H1 (cell line): ENCODE data around the gene NYAP2. TPM values are rescaled to one million over a fixed set of nuclear protein-coding genes. Genes with fewer than 3 reads are reported as not detected.

Experiments
- CTCF ChIA-PET: fragments of 300-600 bp; sonication (Branson Sonifier 250); formaldehyde crosslinking; loops from one replicate; lab custom pipeline; 2021; ENCODE audit not compliant: partially characterized antibody; lab: Charles Lee
- POLR2A ChIA-PET: fragments of 300-600 bp; sonication (Branson Sonifier 250); formaldehyde crosslinking; loops from one replicate; lab custom pipeline; 2021; ENCODE audit warnings: inconsistent platforms; ENCODE audit not compliant: partially characterized antibody; lab: Charles Lee
- DNase-seq, 2 experiments: peaks; one replicate each; pipeline versions ENCODE4 v3.0.0 to v3.0.0-alpha.2; 2010 to 2022; ENCODE audit warnings: low spot score in 2 of 2, low read depth in 1 of 2, mixed read lengths in 1 of 2
- FAIRE-seq: peaks from 2 replicates; lab custom pipeline; 2011; peaks lifted over from hg19 to GRCh38; lab: Jason Lieb, UNC
- H2AFZ ChIP-seq: 2 replicates; pipeline ENCODE4 v1.8.1; 2012; ENCODE audit warnings: low read length, inconsistent platforms
- H2AK5ac ChIP-seq: 2 replicates; pipeline ENCODE4 v1.6.1; 2013; ENCODE audit warnings: low read depth, low read length
- H2BK120ac ChIP-seq: replicated peaks from 2 replicates; pipeline ENCODE3; 2013; ENCODE audit warnings: low read depth, low read length, inconsistent platforms
- H2BK12ac ChIP-seq: 2 replicates; pipeline ENCODE4 v1.6.1; 2013; ENCODE audit warnings: low read depth, low read length
- H2BK15ac ChIP-seq: 2 replicates; pipeline ENCODE4 v1.6.1; 2013; ENCODE audit warnings: low read length
- H2BK20ac ChIP-seq: 2 replicates; pipeline ENCODE4 v1.6.1; 2013; ENCODE audit warnings: low read length
- H2BK5ac ChIP-seq: 2 replicates; pipeline ENCODE4 v1.6.1; 2013; ENCODE audit warnings: low read depth, low read length
- H3K14ac ChIP-seq: 2 replicates; pipeline ENCODE4 v1.6.1; 2013; ENCODE audit warnings: inconsistent platforms; ENCODE audit not compliant: insufficient read length
- H3K18ac ChIP-seq: 2 replicates; pipeline ENCODE4 v1.6.1; 2013; ENCODE audit warnings: low read length; ENCODE audit errors: extremely low read depth
- H3K23ac ChIP-seq: 2 replicates; pipeline ENCODE4 v1.6.1; 2013; ENCODE audit warnings: inconsistent platforms; ENCODE audit not compliant: insufficient read length
- H3K23me2 ChIP-seq: 2 replicates; pipeline ENCODE4 v1.6.1; 2013; ENCODE audit warnings: low read depth, low read length
- H3K27ac ChIP-seq: 2 replicates; pipeline ENCODE4 v1.6.1; 2011; ENCODE audit warnings: low read depth, low read length, inconsistent platforms
- H3K27me3 ChIP-seq, 4 experiments: replicated peaks in 1 of 4; 1 replicate in 1 of 4; 2 replicates in 3 of 4; pipeline versions ENCODE4 v1.6.1 to v1.8.1; 2011 to 2013; ENCODE audit warnings: low read length in 3 of 4, mild to moderate bottlenecking in 3 of 4, inconsistent platforms in 2 of 4, mixed read lengths in 2 of 4, moderate library complexity in 1 of 4; ENCODE audit not compliant: control insufficient read depth in 3 of 4, insufficient read depth in 3 of 4; ENCODE audit errors: extremely low read depth in 1 of 4
- H3K36me3 ChIP-seq, 4 experiments: 2 replicates each; pipeline versions ENCODE4 v1.6.1 to v1.8.1; 2011 to 2013; ENCODE audit warnings: mild to moderate bottlenecking in 4 of 4, low read length in 3 of 4, moderate library complexity in 2 of 4, control low read depth in 1 of 4, inconsistent platforms in 1 of 4; ENCODE audit not compliant: insufficient read depth in 4 of 4, control insufficient read depth in 2 of 4
- H3K4ac ChIP-seq: replicated peaks from 2 replicates; pipeline ENCODE3; 2013; ENCODE audit warnings: low read length, low read depth, mixed read lengths, inconsistent platforms; ENCODE audit not compliant: insufficient read length
- H3K4me1 ChIP-seq, 4 experiments: replicated peaks in 1 of 4; 1 replicate in 1 of 4; 2 replicates in 3 of 4; pipeline versions ENCODE4 v1.6.1 to v1.8.1; 2011 to 2013; ENCODE audit warnings: low read length in 3 of 4, inconsistent platforms in 2 of 4, mixed read lengths in 1 of 4; ENCODE audit not compliant: insufficient read depth in 4 of 4, control insufficient read depth in 3 of 4
- H3K4me2 ChIP-seq, 2 experiments: 2 replicates each; pipeline versions ENCODE4 v1.6.1 to v1.8.1; 2011 to 2013; ENCODE audit warnings: low read depth in 2 of 2, low read length in 2 of 2, control low read depth in 1 of 2, inconsistent platforms in 1 of 2, mild to moderate bottlenecking in 1 of 2; ENCODE audit not compliant: insufficient read depth in 1 of 2
- H3K4me3 ChIP-seq, 4 experiments: fragments of 200-600, 300-600 bp in 1 of 4; sonication (generic), shearing (Covaris generic), sonication (Bioruptor Twin) in 1 of 4; 2 replicates each; pipeline versions ENCODE4 v1.5.1 to v1.8.1; 2011 to 2016; ENCODE audit warnings: low read length in 4 of 4, low read depth in 3 of 4, control low read depth in 2 of 4, inconsistent platforms in 2 of 4, mild to moderate bottlenecking in 2 of 4, mixed read lengths in 1 of 4, moderate library complexity in 1 of 4; ENCODE audit not compliant: insufficient read depth in 2 of 4; ENCODE audit errors: extremely low read depth in 1 of 4
- H3K56ac ChIP-seq: replicated peaks from 2 replicates; pipeline ENCODE3; 2013; ENCODE audit warnings: low read depth, mild to moderate bottlenecking, mixed read lengths, low read length, inconsistent platforms; ENCODE audit not compliant: insufficient read length
- H3K79me1 ChIP-seq: 2 replicates; pipeline ENCODE4 v1.6.1; 2013; ENCODE audit warnings: low read depth, low read length, control low read depth
- H3K79me2 ChIP-seq, 2 experiments: 2 replicates each; pipeline versions ENCODE4 v1.6.1 to v1.8.1; 2012 to 2013; ENCODE audit warnings: low read length in 2 of 2, mild to moderate bottlenecking in 2 of 2, inconsistent platforms in 1 of 2; ENCODE audit not compliant: insufficient read depth in 2 of 2, control insufficient read depth in 1 of 2
- H3K9ac ChIP-seq, 4 experiments: replicated peaks in 1 of 4; 1 replicate in 1 of 4; 2 replicates in 3 of 4; pipeline versions ENCODE4 v1.6.1 to v1.8.1; 2011 to 2013; ENCODE audit warnings: low read depth in 3 of 4, low read length in 3 of 4, control low read depth in 2 of 4, mild to moderate bottlenecking in 2 of 4, moderate library complexity in 2 of 4, inconsistent platforms in 1 of 4; ENCODE audit errors: extremely low read depth in 1 of 4
- H3K9me3 ChIP-seq, 2 experiments: 2 replicates each; pipeline versions ENCODE4 v1.6.1 to v1.8.1; 2012 to 2013; ENCODE audit warnings: mild to moderate bottlenecking in 2 of 2, moderate library complexity in 2 of 2, control low read depth in 1 of 2, inconsistent platforms in 1 of 2, low read depth in 1 of 2, low read length in 1 of 2, mixed read lengths in 1 of 2; ENCODE audit not compliant: insufficient read depth in 2 of 2
- H4K20me1 ChIP-seq, 2 experiments: replicated peaks in 1 of 2; 2 replicates each; pipeline versions ENCODE3 to v1.8.1; 2011 to 2013; ENCODE audit warnings: inconsistent platforms in 2 of 2, low read length in 2 of 2, mild to moderate bottlenecking in 1 of 2; ENCODE audit not compliant: insufficient read depth in 2 of 2, control insufficient read depth in 1 of 2
- H4K5ac ChIP-seq: 2 replicates; pipeline ENCODE4 v1.6.1; 2013; ENCODE audit warnings: low read length, low read depth, mixed read lengths, inconsistent platforms; ENCODE audit not compliant: insufficient read length
- H4K8ac ChIP-seq: 2 replicates; pipeline ENCODE4 v1.8.0; 2013; ENCODE audit warnings: mild to moderate bottlenecking, moderate library complexity, low read length, inconsistent platforms; ENCODE audit not compliant: insufficient read depth; ENCODE audit errors: extremely low read depth
- H4K91ac ChIP-seq: replicated peaks from 2 replicates; pipeline ENCODE3; 2013; ENCODE audit warnings: low read length, mixed read lengths, inconsistent platforms; ENCODE audit not compliant: insufficient read length
- ASH2L ChIP-seq: fragments of 200-600, 300-600 bp; sonication (generic); IDR thresholded peaks from one replicate; pipeline ENCODE4 v1.7.1; 2017; ENCODE audit warnings: low read length
- BRCA1 ChIP-seq: IDR thresholded peaks from 2 replicates; pipeline ENCODE4 v1.6.1; 2012; ENCODE audit warnings: low read depth, low read length, improper control_type of control experiment
- CHD2 ChIP-seq: IDR thresholded peaks from 2 replicates; pipeline ENCODE4 v1.6.1; 2012; ENCODE audit warnings: low read length, improper control_type of control experiment
- CREB1 ChIP-seq: IDR thresholded peaks from 2 replicates; pipeline ENCODE4 v1.6.1; 2012; ENCODE audit warnings: inconsistent platforms
- GABPA ChIP-seq: IDR thresholded peaks from 2 replicates; pipeline ENCODE4 v1.6.1; 2011; ENCODE audit warnings: mild to moderate bottlenecking, low read length, moderate library complexity, borderline replicate concordance; ENCODE audit not compliant: insufficient read depth
- HDAC2 ChIP-seq, 2 experiments: fragments of 300-600 bp in 1 of 2; sonication (generic) in 1 of 2; IDR thresholded peaks; 2 replicates each; pipeline ENCODE4 v1.6.1; 2011 to 2012; ENCODE audit warnings: low read depth in 2 of 2, low read length in 2 of 2, mild to moderate bottlenecking in 2 of 2, moderate library complexity in 2 of 2, borderline replicate concordance in 1 of 2, inconsistent platforms in 1 of 2
- JUN ChIP-seq: IDR thresholded peaks from 2 replicates; pipeline ENCODE4 v1.6.1; 2011; ENCODE audit warnings: low read depth, mild to moderate bottlenecking, improper control_type of control experiment, low read length
- JUND ChIP-seq: IDR thresholded peaks from 2 replicates; pipeline ENCODE4 v1.6.1; 2011; ENCODE audit warnings: mild to moderate bottlenecking, improper control_type of control experiment, low read length
- MAFK ChIP-seq: IDR thresholded peaks from 2 replicates; pipeline ENCODE4 v1.6.1; 2012; ENCODE audit warnings: low read depth, mild to moderate bottlenecking, improper control_type of control experiment, low read length
- MAX ChIP-seq: IDR thresholded peaks from 2 replicates; pipeline ENCODE4 v1.6.1; 2012; ENCODE audit warnings: inconsistent platforms
- NRF1 ChIP-seq: IDR thresholded peaks from 2 replicates; pipeline ENCODE4 v1.6.1; 2011; ENCODE audit warnings: mild to moderate bottlenecking, low read depth, low read length, improper control_type of control experiment
- POLR2A ChIP-seq, 2 experiments: IDR thresholded peaks; 1 replicate in 1 of 2; 2 replicates in 1 of 2; pipeline ENCODE4 v1.6.1; 2011; ENCODE audit warnings: low read depth in 2 of 2, low read length in 2 of 2, mild to moderate bottlenecking in 2 of 2; ENCODE audit errors: control extremely low read depth in 1 of 2
- SP1 ChIP-seq: IDR thresholded peaks from 2 replicates; pipeline ENCODE4 v1.6.1; 2011; ENCODE audit warnings: low read depth, low read length
- SRF ChIP-seq: IDR thresholded peaks from 2 replicates; pipeline ENCODE4 v1.6.1; 2011; ENCODE audit warnings: mild to moderate bottlenecking, low read depth, low read length, moderate library complexity
- TAF1 ChIP-seq: IDR thresholded peaks from 2 replicates; pipeline ENCODE4 v1.6.1; 2011; ENCODE audit warnings: mild to moderate bottlenecking, low read depth, low read length
- TEAD4 ChIP-seq: IDR thresholded peaks from 2 replicates; pipeline ENCODE4 v1.6.1; 2012; ENCODE audit warnings: low read depth, low read length, inconsistent platforms, mixed read lengths
- ZNF274 ChIP-seq: IDR thresholded peaks from 2 replicates; pipeline ENCODE4 v1.7.0; 2012; ENCODE audit warnings: low read length, borderline replicate concordance; ENCODE audit errors: extremely low read depth
- WGBS, 2 experiments: shearing (Covaris generic) in 1 of 2; methylation state at CpG; one replicate each; pipeline versions ENCODE4 v1.1.6 to v1.1.7; 2013 to 2015; ENCODE audit warnings: low lambda C conversion rate in 2 of 2, mixed read lengths in 2 of 2, inconsistent platforms in 1 of 2, low coverage in 1 of 2, missing lambda C conversion rate in 1 of 2; ENCODE audit not compliant: insufficient replicate concordance in 2 of 2, insufficient coverage in 1 of 2, insufficient read length in 1 of 2; ENCODE audit errors: extremely low coverage in 1 of 2, missing lambda C conversion rate in 1 of 2; 5-methylcytosine and 5-hydroxymethylcytosine counted together
- polyA plus RNA-seq, 7 experiments: library from polyadenylated mRNA; depleted of rRNA in 3 of 7; stranded (reverse) in 5 of 7; unstranded in 2 of 7; fragments of >200 nt in 5 of 7; fragments of 200-250 nt in 2 of 7; gene quantifications; 1 replicate in 5 of 7; 2 replicates in 1 of 7; 4 replicates in 1 of 7; pipeline versions ENCODE4 v1.2.1 to v1.2.3, GENCODE V29; 2011 to 2013; ENCODE audit warnings: missing spikeins in 2 of 7, mixed read lengths in 2 of 7
- total RNA-seq: library from RNA; stranded (reverse); fragmentation: NEBNext Ultra II Directional; extraction: Animal tissue kit (Norgen Biotek cat#: 25700); gene quantifications from 2 replicates; pipeline ENCODE4 v1.2.1, GENCODE V29; 2021

NYAP2 gene
- total and polyA plus RNA-seq, 2 of the 8 experiments (the other 6 are each of a cell fraction or from before 2014, with no cell fraction given), result not detected

- Histone ChIP-seq H2BK5ac (no peak overlapping the region), H3K79me1 (no peaks in the 10 kb centered on the region), H3K27me3 (no peaks in the 10 kb centered on the region), H3K79me2 (no peaks in the 10 kb centered on the region), H2BK20ac (no peak overlapping the region), H3K27ac (no peak overlapping the region), H4K91ac (no peak overlapping the region), H3K9me3 (no peaks in the 10 kb centered on the region), H2AFZ (no peak overlapping the region), H2BK12ac (no peak overlapping the region), H3K9ac (no peak overlapping the region), H3K4me3 (no peak overlapping the region), H3K36me3 (no peaks in the 10 kb centered on the region; a peak in 1 of 8 replicates), H3K56ac (no peak overlapping the region), H2AK5ac (no peak overlapping the region), H3K4ac (no peak overlapping the region), H3K23me2 (no peaks in the 10 kb centered on the region), H2BK120ac (no peak overlapping the region), H2BK15ac (no peak overlapping the region), H4K8ac (no peak overlapping the region), H3K18ac (no peak overlapping the region; the same call in 1 of the 2 replicates), H3K23ac (no peak overlapping the region), H3K4me2 (no peak overlapping the region), H4K20me1 (no peaks in the 10 kb centered on the region), H3K4me1 (peaks cover 0 to 3% (median 1%) of the 10 kb centered on the region in 4 experiments; a peak in 2 of 7 replicates), H4K5ac (no peak overlapping the region), H3K14ac (no peak overlapping the region)
- ChIA-PET POLR2A (no interaction called here), CTCF (interaction anchor here (1.1 to 9.0 kb wide), 8 partner anchors 9 to 663 kb away, joined by 3 to 68 read pairs (median 8); no protein-coding TSS in a partner anchor)
- DNase-seq (no peak), FAIRE-seq (no peak)
- 91% methylated on average over 4 of the region's 4 CpGs; no CpG with 5 or more reads in 1 of the 2 experiments for WGBS, 2 experiments
- TF ChIP-seq SP1, result no peak
- no peak for TF ChIP-seq NRF1
- no peak for TF ChIP-seq ZNF274
- TF ChIP-seq JUN, result no peak
- no peak for TF ChIP-seq TAF1
- TF ChIP-seq SRF, result no peak
- no peak for TF ChIP-seq HDAC2 (IDR thresholded peaks at IDR 0.05; ENCODE audit: borderline replicate concordance in 1 of 2, low read depth in 2 of 2, low read length in 2 of 2)
- no peak for TF ChIP-seq TEAD4
- TF ChIP-seq MAFK, result no peak
- no peak for TF ChIP-seq CHD2
- no peak for TF ChIP-seq JUND
- TF ChIP-seq POLR2A (IDR thresholded peaks at IDR 0.05; ENCODE audit: control extremely low read depth in 1 of 2, low read depth in 2 of 2, low read length in 2 of 2), result no peak
- no peak for TF ChIP-seq CREB1
- no peak for TF ChIP-seq BRCA1
- no peak for TF ChIP-seq ASH2L
- no peak for TF ChIP-seq MAX
- TF ChIP-seq GABPA, result no peak
Observed at GRCh38 chr2:225662101-225662500, 262.6 kb downstream of the NYAP2 start.
